ENCODE results near the gene ELP2.

Gene ELP2

GRCh38 chr18:36141576-36141975, 11.9 kb downstream of the ELP2 start:
- no peak overlapping the region for H3K27ac ChIP-seq (ENCODE audit: extremely low read depth, low read depth, low read length)
- H3K4me1 ChIP-seq (ENCODE audit: control insufficient read depth, insufficient read depth, low read length): no peaks in the 10 kb centered on the region
- no peak overlapping the region for H3K4me3 ChIP-seq (ENCODE audit: low read depth, low read length)
- no peaks in the 10 kb centered on the region for H3K9me3 ChIP-seq (ENCODE audit: control insufficient read depth, insufficient read depth, low read depth, low read length)
- POLR2A ChIA-PET: no interaction called here
- TF ChIP-seq TSHZ1 (tag by site-specific recombination; IDR thresholded peaks at IDR 0.05; ENCODE audit: borderline replicate concordance) (no peak), ZNF777 (tag by site-specific recombination; IDR thresholded peaks at IDR 0.05; ENCODE audit: borderline replicate concordance) (no peak), ZBTB6 (tag by site-specific recombination; IDR thresholded peaks at IDR 0.05) (no peak), ZNF341 (tag by site-specific recombination; IDR thresholded peaks at IDR 0.05; ENCODE audit: low read depth) (no peak), ZNF169 (tag by site-specific recombination; IDR thresholded peaks at IDR 0.05) (no peak), ZNF610 (tag by site-specific recombination; IDR thresholded peaks at IDR 0.05; ENCODE audit: borderline replicate concordance) (no peak), ZNF18 (tag by site-specific recombination; IDR thresholded peaks at IDR 0.05) (no peak)
- H3K36me3 ChIP-seq (ENCODE audit: control insufficient read depth in 2 of 2, insufficient read depth in 1 of 2, low read length in 2 of 2): peaks cover 37 to 94% of the 10 kb centered on the region in 2 experiments
- CTCF ChIA-PET: interaction anchor here (0.6 to 1.3 kb wide), 2 partner anchors 15 to 687 kb away, joined by 4 to 5 read pairs; partner anchors contain the start of gene TPGS2

GRCh38 chr18:36142751-36143150, 13.1 kb downstream of the ELP2 start:
- ChIA-PET CTCF (interaction anchor here (0.6 to 0.8 kb wide), 3 partner anchors 53 to 1137 kb away, joined by 3 to 5 read pairs (median 3); no protein-coding TSS in a partner anchor), POLR2A (no interaction called here)
- H3K4me1 ChIP-seq (ENCODE audit: control insufficient read depth, insufficient read depth, low read length): no peaks in the 10 kb centered on the region
- H3K36me3 ChIP-seq (ENCODE audit: control insufficient read depth in 2 of 2, insufficient read depth in 1 of 2, low read length in 2 of 2): peaks cover 38 to 94% of the 10 kb centered on the region in 2 experiments
- no peak overlapping the region for H3K4me3 ChIP-seq (ENCODE audit: low read depth, low read length)
- H3K9me3 ChIP-seq (ENCODE audit: control insufficient read depth, insufficient read depth, low read depth, low read length): no peaks in the 10 kb centered on the region
- no peak overlapping the region for H3K27ac ChIP-seq (ENCODE audit: extremely low read depth, low read depth, low read length)
- TF ChIP-seq ZNF692 (tag by site-specific recombination; IDR thresholded peaks at IDR 0.05): no peak
- TF ChIP-seq ZNF223 (tag by site-specific recombination; IDR thresholded peaks at IDR 0.05): no peak
- TF ChIP-seq ZNF132 (tag by site-specific recombination; IDR thresholded peaks at IDR 0.05; ENCODE audit: borderline replicate concordance): no peak
- TF ChIP-seq ZSCAN16 (tag by site-specific recombination; IDR thresholded peaks at IDR 0.05): no peak
- TF ChIP-seq ZNF585B (tag by site-specific recombination; IDR thresholded peaks at IDR 0.05): no peak
- TF ChIP-seq OVOL3 (tag by site-specific recombination; IDR thresholded peaks at IDR 0.05): no peak
- TF ChIP-seq TSHZ1 (tag by site-specific recombination; IDR thresholded peaks at IDR 0.05; ENCODE audit: borderline replicate concordance): no peak
- no peak for TF ChIP-seq ZNF560 (tag by site-specific recombination; IDR thresholded peaks at IDR 0.05; ENCODE audit: borderline replicate concordance)
- TF ChIP-seq YY2 (tag by site-specific recombination; IDR thresholded peaks at IDR 0.05): no peak
- no peak for TF ChIP-seq ZNF211 (tag by site-specific recombination; IDR thresholded peaks at IDR 0.05; ENCODE audit: low read depth)
- TF ChIP-seq IKZF3 (tag by site-specific recombination; IDR thresholded peaks at IDR 0.05): no peak
- TF ChIP-seq HIC1 (tag by site-specific recombination; IDR thresholded peaks at IDR 0.05): no peak
- no peak for TF ChIP-seq ZNF670 (tag by site-specific recombination; IDR thresholded peaks at IDR 0.05; ENCODE audit: low read depth)
